CD4-positive, alpha-beta T cell (primary cell): ENCODE data around the gene CEACAM7. TPM values are rescaled to one million over a fixed set of nuclear protein-coding genes. Genes with fewer than 3 reads are reported as not detected.

Source experiments
- ATAC-seq: fragments of 200-7000 bp; cut with Tn5 transposase; one replicate; pipeline ENCODE4 v1.10.0; 2022; ENCODE audit warnings: mild to moderate bottlenecking; ENCODE audit not compliant: poor library complexity
- CTCF ChIA-PET: fragments of 350-600 bp; sonication (Branson Sonifier 250); formaldehyde crosslinking; loops from one replicate; lab custom pipeline; 2021; ENCODE audit warnings: antibody characterized with exemption, inconsistent platforms; lab: Charles Lee
- POLR2A ChIA-PET: fragments of 350-600 bp; sonication (Branson Sonifier 250); formaldehyde crosslinking; loops from one replicate; lab custom pipeline; 2021; ENCODE audit warnings: antibody characterized with exemption, inconsistent platforms; lab: Charles Lee
- DNase-seq, 14 experiments: peaks; one replicate each; pipeline ENCODE4 v3.0.0-alpha.2; 2013 to 2020; ENCODE audit warnings: mixed read lengths in 2 of 14
- H3K27ac ChIP-seq, 2 donors: one replicate each; pipeline versions ENCODE4 v1.5.1 to v1.7.0; 2013; ENCODE audit warnings: low read length in 2 of 2, low read depth in 1 of 2, mild to moderate bottlenecking in 1 of 2
- H3K27me3 ChIP-seq, 2 experiments: 1 replicate in 1 of 2; 2 replicates in 1 of 2; pipeline versions ENCODE4 v1.6.1 to v1.7.0; 2013; ENCODE audit warnings: low read length in 2 of 2, control low read depth in 1 of 2, mild to moderate bottlenecking in 1 of 2, moderate library complexity in 1 of 2; ENCODE audit not compliant: insufficient read depth in 2 of 2, control insufficient read depth in 1 of 2
- H3K36me3 ChIP-seq: one replicate; pipeline ENCODE4 v1.6.1; 2013; ENCODE audit warnings: low read length, control low read depth; ENCODE audit not compliant: insufficient read depth
- H3K4me1 ChIP-seq: one replicate; pipeline ENCODE4 v1.6.1; 2013; ENCODE audit warnings: low read length, control low read depth; ENCODE audit not compliant: insufficient read depth
- H3K4me3 ChIP-seq: one replicate; pipeline ENCODE4 v1.5.1; 2013; ENCODE audit warnings: mild to moderate bottlenecking, low read length, moderate library complexity
- H3K9me3 ChIP-seq, 2 experiments: 1 replicate in 1 of 2; 2 replicates in 1 of 2; pipeline versions ENCODE4 v1.6.1 to v1.7.0; 2013; ENCODE audit warnings: low read length in 2 of 2, mild to moderate bottlenecking in 2 of 2, control low read depth in 1 of 2, moderate library complexity in 1 of 2; ENCODE audit not compliant: control insufficient read depth in 1 of 2, insufficient read depth in 1 of 2
- H3K27ac Mint-ChIP-seq: one replicate; pipeline ENCODE4 v1.8.0; 2020; ENCODE audit warnings: mixed read lengths
- H3K27me3 Mint-ChIP-seq: one replicate; pipeline ENCODE4 v1.8.0; 2021; ENCODE audit warnings: mixed read lengths
- H3K36me3 Mint-ChIP-seq: one replicate; pipeline ENCODE4 v1.8.0; 2021; ENCODE audit warnings: low read depth, mixed read lengths
- H3K4me1 Mint-ChIP-seq: one replicate; pipeline ENCODE4 v1.8.0; 2021; ENCODE audit warnings: low read depth, mixed read lengths
- H3K4me3 Mint-ChIP-seq: one replicate; pipeline ENCODE4 v1.8.0; 2020; ENCODE audit warnings: mild to moderate bottlenecking, mixed read lengths
- H3K9me3 Mint-ChIP-seq: one replicate; pipeline ENCODE4 v1.8.0; 2020; ENCODE audit warnings: mixed read lengths
- CTCF ChIP-seq: fragments of 200-600 bp; IDR thresholded peaks from one replicate; pipeline ENCODE4 v1.8.0; 2022; ENCODE audit warnings: antibody characterized with exemption, mild to moderate bottlenecking
- intact Hi-C, 2 experiments: fragments of 100-400 bp; cut with DNase I in 1 of 2; cut with micrococcal nuclease in 1 of 2; formaldehyde crosslinking; loops; one replicate each; pipeline versions ENCODE4 v1.15.1 to v1.9.0; 2023 to 2025; cut with DNase I, micrococcal nuclease
- total RNA-seq, 174 experiments: library from RNA in 2 of 174; stranded (reverse) in 2 of 174; gene quantifications; one replicate each; pipeline ENCODE4 v1.2.3 and lab custom pipeline; 2021 to 2026

CEACAM7 gene
- total RNA-seq, 2 experiments from 2014 or later, result not detected

- no peak for DNase-seq
- TF ChIP-seq CTCF, result no peak
- Histone ChIP-seq H3K36me3 (no peaks in the 10 kb centered on the region), H3K4me3 (no peak overlapping the region), H3K4me1 (no peaks in the 10 kb centered on the region), H3K9me3 (peaks cover 6 to 11% of the 10 kb centered on the region in 2 experiments), H3K27ac (no peak overlapping the region), H3K27me3 (peaks cover 16 to 49% of the 10 kb centered on the region in 2 experiments)
- no peak overlapping the region for H3K4me3 Mint-ChIP-seq
- H3K4me1 Mint-ChIP-seq, result no peaks in the 10 kb centered on the region
- peaks cover 83% of the 10 kb centered on the region for H3K27me3 Mint-ChIP-seq
- ChIA-PET POLR2A (no interaction called here), CTCF (no interaction called here)
- peaks cover 6% of the 10 kb centered on the region for H3K9me3 Mint-ChIP-seq
- no peaks in the 10 kb centered on the region for H3K36me3 Mint-ChIP-seq
- no peak overlapping the region for H3K27ac Mint-ChIP-seq
- intact Hi-C loops, result no loop called here
- no peak for ATAC-seq
Observed at GRCh38 chr19:41670755-41671154, 17.3 kb downstream of the CEACAM7 start.

GRCh38 chr19:41668315-41668714 lies 19.8 kb downstream of the CEACAM7 start:
- H3K4me3 Mint-ChIP-seq, result no peak overlapping the region
- peaks cover 69% of the 10 kb centered on the region for H3K27me3 Mint-ChIP-seq
- no peak for TF ChIP-seq CTCF
- peaks cover 13% of the 10 kb centered on the region for H3K9me3 Mint-ChIP-seq
- Histone ChIP-seq H3K27ac (no peak overlapping the region), H3K36me3 (no peaks in the 10 kb centered on the region), H3K4me3 (no peak overlapping the region), H3K9me3 (peaks cover 7 to 20% of the 10 kb centered on the region in 2 experiments), H3K4me1 (no peaks in the 10 kb centered on the region), H3K27me3 (peaks cover 16 to 37% of the 10 kb centered on the region in 2 experiments)
- DNase-seq (no peak), ATAC-seq (no peak)
- CTCF ChIA-PET, result no interaction called here
- H3K27ac Mint-ChIP-seq, result no peak overlapping the region
- intact Hi-C loops, result no loop called here
- no peaks in the 10 kb centered on the region for H3K4me1 Mint-ChIP-seq
- no peaks in the 10 kb centered on the region for H3K36me3 Mint-ChIP-seq
- POLR2A ChIA-PET, result no interaction called here

- Histone ChIP-seq H3K4me3 (no peak overlapping the region), H3K27ac (no peak overlapping the region), H3K4me1 (no peaks in the 10 kb centered on the region), H3K36me3 (no peaks in the 10 kb centered on the region), H3K9me3 (peaks cover 7 to 20% of the 10 kb centered on the region in 2 experiments), H3K27me3 (peaks cover 16 to 24% of the 10 kb centered on the region in 2 experiments)
- H3K4me1 Mint-ChIP-seq, result no peaks in the 10 kb centered on the region
- DNase-seq, result no peak
- H3K27me3 Mint-ChIP-seq, result peaks cover 64% of the 10 kb centered on the region
- ChIA-PET POLR2A (no interaction called here), CTCF (interaction anchor here (1.8 kb wide), 1 partner anchor 24 kb away, joined by 6 read pairs; no protein-coding TSS in a partner anchor)
- no peaks in the 10 kb centered on the region for H3K36me3 Mint-ChIP-seq
- intact Hi-C loops, result no loop called here
- no peak overlapping the region for H3K27ac Mint-ChIP-seq
- ATAC-seq, result no peak
- TF ChIP-seq CTCF, result no peak
- H3K4me3 Mint-ChIP-seq, result no peak overlapping the region
- peaks cover 15% of the 10 kb centered on the region for H3K9me3 Mint-ChIP-seq
Observed at GRCh38 chr19:41666075-41666474, 22.0 kb downstream of the CEACAM7 start.
